Hematopoietic multipotent progenitor cell (in vitro differentiated cells): ENCODE measurements around the gene SBF2. TPM values are rescaled to one million over a fixed set of nuclear protein-coding genes. Genes with fewer than 3 reads are reported as not detected.

Experiments used
- DNase-seq, 3 donors: peaks; one replicate each; pipeline ENCODE4 v3.0.0-alpha.2; 2011 to 2015; ENCODE audit warnings: low read depth in 2 of 3, low spot score in 2 of 3
- total RNA-seq: library from RNA; depleted of rRNA; stranded (reverse); fragments of >200 nt; gene quantifications from one replicate; pipeline ENCODE4 v1.2.3, GENCODE V29; 2012

SBF2 gene
- total RNA-seq: 17.0 TPM

- DNase-seq: peak; percentile 74 to 82 (median 77)
These were observed at the start of gene SBF2 for GRCh38 chr11:10293423-10294289. Gene SBF2, minus strand, starts transcription at chr11:10294219. Its CDS starts 150 bp downstream, at chr11:10294069.

- no peak for DNase-seq
These were observed 44.3 kb upstream of the SBF2 start for GRCh38 chr11:10338287-10338686.

DNA sequence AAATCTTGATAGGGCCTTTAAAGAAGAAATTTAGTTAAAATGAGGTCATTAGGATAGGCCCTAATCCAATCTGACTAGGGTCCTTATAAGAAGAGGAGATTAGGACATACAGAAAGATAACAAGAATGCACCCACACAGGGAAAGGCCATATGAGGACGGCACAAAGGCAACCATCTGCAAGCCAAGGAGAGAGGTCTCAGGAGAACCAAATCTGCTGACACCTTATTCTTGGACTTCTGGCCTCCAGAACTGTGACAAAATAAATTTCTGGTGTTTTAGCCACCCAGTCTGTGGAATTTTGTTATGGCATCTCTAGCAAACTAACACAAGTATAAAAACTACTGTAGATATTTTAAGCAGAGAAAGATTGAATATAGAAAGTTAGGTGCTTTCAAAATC, 39.5 kb upstream of the SBF2 start:
- DNase-seq: no peak

DNA sequence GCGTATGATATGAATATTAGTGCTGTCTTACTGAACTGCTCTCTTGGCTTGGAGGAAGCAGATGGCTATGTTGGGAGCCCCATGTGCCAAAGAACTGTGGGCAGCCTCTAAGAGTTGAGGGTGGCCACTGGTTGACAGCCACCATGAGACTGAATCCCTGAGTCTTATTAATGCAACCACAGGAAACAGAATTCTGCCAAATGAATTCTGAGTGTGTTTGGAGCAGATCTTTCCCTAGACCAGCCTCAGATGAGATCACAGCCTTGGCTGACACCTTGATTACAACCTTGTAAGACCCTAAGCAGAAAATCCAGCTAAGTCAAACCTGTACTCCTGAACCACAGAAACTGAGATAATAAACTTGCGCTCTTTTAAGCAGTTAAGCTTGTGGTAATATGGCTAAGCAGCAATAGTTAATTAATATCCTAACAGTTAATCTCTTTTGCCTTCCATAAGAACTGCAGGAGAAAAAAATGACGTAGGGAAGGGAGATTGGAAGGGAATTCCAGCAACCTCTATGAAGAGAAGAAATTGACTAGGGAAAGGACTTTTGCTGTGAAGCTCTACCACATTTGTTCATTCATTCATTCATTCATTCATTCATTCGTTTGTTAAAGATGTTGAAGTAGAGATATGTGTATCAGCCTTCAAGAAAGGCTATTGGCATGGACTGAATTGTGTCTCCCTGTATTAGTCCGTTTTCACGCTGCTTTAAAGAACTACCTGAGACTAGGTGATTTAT, 37.7 kb upstream of the SBF2 start:
- DNase-seq: no peak

GRCh38 chr11:10329935-10330334, 35.9 kb upstream of the SBF2 start:
- DNase-seq: no peak

- no peak for DNase-seq
These were observed 35.3 kb upstream of the SBF2 start for GRCh38 chr11:10329356-10329755.

GRCh38 chr11:10328314-10329098, 34.5 kb upstream of the SBF2 start:
- no peak for DNase-seq

- DNase-seq: peak in 1 of 3 donors; percentile 60
These were observed 33.2 kb upstream of the SBF2 start for GRCh38 chr11:10327254-10327653.

DNA sequence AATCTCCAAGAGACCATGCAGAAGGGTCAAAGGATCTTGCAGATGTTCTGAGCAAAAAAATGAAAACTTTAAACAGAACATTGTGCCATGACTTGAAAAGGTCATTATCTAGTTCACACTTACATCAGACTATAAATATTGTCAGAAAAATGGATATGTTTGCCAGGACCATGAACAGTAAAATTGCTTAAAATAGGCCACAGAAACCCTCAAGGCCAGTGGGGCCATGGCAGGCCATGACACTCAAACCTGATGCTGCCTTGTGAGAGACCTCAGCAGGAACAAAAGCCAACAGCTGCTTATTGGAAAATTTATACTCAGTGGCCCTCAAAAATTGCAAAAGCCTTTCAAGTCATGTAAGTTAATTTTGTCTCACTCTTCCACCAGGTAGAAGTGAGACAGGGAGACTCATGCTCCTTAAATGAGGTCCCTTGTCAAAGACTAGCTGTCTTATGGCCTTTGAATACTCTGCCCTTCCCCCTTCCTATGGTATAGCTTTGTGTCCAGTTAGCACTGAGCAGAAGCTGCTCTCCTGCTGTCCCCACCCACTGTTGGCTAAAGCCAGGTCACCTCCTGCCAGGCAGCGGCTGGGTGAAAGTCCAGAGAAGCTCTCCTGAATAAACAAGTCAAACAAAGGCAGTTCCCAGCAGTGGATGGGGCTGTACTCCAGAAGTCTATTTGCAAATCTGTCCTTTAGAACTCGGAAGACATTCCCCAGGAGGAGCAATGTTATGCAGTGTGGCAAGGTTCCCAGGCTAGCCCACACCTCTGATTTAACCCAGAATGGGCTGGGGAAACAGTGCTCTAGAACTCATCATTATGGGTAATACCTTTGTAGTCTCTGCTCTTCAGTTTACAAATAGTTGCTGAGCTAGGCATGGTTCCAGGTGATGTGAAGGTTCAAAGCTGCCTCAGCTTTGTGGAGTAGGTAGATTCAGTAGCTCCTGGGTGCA, 32.3 kb upstream of the SBF2 start:
- DNase-seq: no peak

GRCh38 chr11:10325277-10326011, 31.4 kb upstream of the SBF2 start:
- no peak for DNase-seq

GRCh38 chr11:10324474-10324873, 30.5 kb upstream of the SBF2 start:
- no peak for DNase-seq

DNA sequence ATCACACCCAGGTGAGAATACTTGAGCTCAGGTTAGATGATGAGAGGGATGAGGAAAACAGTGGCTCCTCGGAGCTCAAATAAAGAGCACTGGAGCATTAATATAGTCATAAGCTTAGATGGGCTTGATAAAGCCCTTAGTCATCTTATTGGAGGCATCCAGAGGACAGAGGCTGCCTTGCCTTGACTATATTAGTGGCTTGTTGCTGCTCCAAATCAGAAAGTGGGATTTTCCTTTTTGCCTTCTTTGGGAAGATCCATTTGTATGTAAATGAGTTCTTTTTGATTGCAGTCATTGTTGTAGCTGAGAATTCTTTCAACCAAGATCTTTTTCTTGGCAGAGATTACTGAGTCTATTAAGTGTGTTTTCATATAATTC, 29.8 kb upstream of the SBF2 start:
- DNase-seq: no peak

DNA sequence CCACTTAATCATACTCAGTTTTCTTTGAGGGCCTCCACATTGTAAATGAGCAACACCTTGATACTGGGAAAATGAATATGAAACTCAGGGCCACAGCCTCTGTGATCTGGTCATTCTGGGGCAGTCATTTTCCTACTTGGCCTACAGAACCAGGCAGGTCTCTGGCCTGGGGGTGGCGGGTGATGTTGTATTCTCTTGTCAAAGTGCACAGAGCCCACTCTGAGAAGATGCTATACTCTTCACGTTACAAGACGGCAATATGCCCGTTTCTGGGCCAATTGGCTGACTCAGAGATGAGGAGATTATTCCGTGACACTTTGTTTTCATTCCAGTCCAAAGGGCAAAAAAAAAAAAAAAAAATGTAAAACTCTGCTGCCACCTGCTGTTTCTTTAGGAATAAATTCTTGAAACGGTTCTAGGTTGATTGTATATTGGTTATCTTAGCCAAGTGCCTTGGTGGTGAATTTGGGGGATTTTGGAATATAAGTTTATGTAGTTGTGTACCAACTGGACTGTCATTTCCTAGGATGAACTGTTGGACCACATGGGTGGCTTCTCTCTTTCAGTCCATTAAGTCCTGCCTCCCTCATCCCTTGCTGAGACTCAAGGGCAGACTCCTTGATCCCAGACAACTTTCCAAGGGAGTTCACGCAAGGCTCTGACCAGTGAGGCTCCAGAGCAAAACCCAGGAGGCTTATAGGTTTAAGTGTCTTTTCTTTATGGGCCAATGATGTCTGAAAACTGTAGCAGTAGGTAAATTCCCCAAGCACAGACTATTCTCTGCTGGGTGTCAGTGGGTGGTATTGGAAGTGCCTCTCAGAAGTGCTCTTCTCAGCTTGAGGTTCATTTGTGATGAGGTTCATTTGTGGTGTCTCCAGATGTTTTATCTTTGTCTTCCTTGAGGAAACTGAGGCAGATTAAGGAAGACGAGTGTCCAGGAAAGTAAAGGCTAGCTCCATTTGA, 29.1 kb upstream of the SBF2 start:
- DNase-seq: peak; percentile 16 to 90 (median 78)

DNA sequence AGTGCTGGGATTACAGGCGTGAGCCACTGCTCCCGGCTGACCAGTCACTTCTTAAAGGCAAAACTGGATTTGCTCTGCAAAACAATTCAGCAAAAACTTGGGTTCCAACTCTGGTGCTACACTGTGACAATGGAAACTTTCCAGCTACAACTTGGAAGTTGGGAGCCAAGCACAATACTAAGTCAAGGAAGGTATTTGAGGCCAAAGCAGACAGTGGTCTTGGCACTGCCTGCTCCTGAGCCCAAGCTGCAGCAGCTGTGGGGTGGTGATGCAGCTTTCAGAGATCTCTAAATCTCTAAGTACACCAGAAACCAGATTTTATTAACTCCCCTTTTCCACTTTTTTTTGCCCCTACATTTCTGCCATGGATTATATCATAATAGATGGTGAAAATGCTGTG, 28.4 kb upstream of the SBF2 start:
- no peak for DNase-seq

- DNase-seq: no peak
These were observed 26.9 kb upstream of the SBF2 start for GRCh38 chr11:10320736-10321465.

DNA sequence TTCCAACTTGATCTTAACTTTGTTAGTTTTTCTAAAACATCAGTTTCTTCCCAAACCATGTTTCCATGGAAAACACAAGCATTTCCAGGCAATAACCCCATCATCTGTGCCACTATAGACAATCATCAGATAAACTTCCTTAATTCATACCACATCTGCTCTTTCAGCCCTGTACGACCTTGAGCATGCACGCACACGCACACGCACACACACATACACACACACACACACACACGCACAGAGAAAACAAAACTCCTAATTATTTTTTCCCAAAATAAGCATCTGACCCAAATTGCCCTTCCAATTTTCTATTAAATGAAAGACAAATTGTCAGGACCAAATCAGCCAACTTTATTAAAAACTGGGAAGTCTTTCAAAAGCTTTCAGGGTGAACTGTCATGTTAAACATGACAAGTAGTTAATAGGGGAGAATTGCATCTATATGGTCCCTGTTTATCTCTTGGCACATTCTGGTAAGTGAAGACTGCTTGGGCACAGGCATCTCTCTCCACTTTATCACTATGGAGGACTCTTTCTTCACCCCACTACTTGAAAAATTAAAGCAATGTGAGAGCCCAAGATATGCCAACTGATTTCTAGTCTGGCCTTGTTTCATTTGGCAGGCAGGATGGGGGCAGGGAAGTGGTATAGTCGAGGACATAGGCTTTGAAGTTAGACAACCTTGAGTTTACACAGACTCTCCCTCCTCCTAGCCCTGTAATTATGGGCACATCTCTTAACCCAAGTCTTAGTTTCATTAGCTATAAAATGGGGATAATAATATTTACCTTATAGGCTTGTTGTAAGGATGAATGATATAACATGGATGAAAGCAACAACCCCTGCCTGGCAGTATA, 25.9 kb upstream of the SBF2 start:
- DNase-seq: no peak

- no peak for DNase-seq
These were observed 24.4 kb upstream of the SBF2 start for GRCh38 chr11:10318527-10318802.
